Small intestine (tissue), 7 donors: ENCODE results near the gene SAMD4B. TPM values are rescaled to one million over a fixed set of nuclear protein-coding genes. Genes with fewer than 3 reads are reported as not detected.
A peak's percentile ranks its signal among the peaks of the same experiment; 100 is the strongest.

Source experiments
- DNase-seq, 2 donors: peaks; one replicate each; pipeline versions ENCODE4 v3.0.0 to v3.0.0-alpha.2; 2013
- FAIRE-seq: peaks from 2 replicates; lab custom pipeline; 2012; peaks lifted over from hg19 to GRCh38; lab: Jason Lieb, UNC
- H3K27ac ChIP-seq, 3 donors: one replicate each; pipeline ENCODE4 v1.5.1; 2013; ENCODE audit warnings: low read length in 2 of 3, mild to moderate bottlenecking in 2 of 3, control low read depth in 1 of 3, inconsistent platforms in 1 of 3, low read depth in 1 of 3, moderate library complexity in 1 of 3
- H3K27me3 ChIP-seq, 3 donors: one replicate each; pipeline ENCODE4 v1.6.1; 2013; ENCODE audit warnings: low read length in 3 of 3, inconsistent platforms in 1 of 3; ENCODE audit not compliant: control insufficient read depth in 3 of 3, insufficient read depth in 3 of 3
- H3K36me3 ChIP-seq, 3 donors: one replicate each; pipeline ENCODE4 v1.6.1; 2013; ENCODE audit warnings: low read length in 3 of 3, inconsistent platforms in 1 of 3, low read depth in 1 of 3, mild to moderate bottlenecking in 1 of 3, moderate library complexity in 1 of 3; ENCODE audit not compliant: control insufficient read depth in 3 of 3, insufficient read depth in 2 of 3
- H3K4me1 ChIP-seq, 3 donors: one replicate each; pipeline ENCODE4 v1.6.1; 2013; ENCODE audit warnings: low read length in 2 of 3, inconsistent platforms in 1 of 3, low read depth in 1 of 3, mild to moderate bottlenecking in 1 of 3, moderate library complexity in 1 of 3; ENCODE audit not compliant: control insufficient read depth in 3 of 3, insufficient read depth in 2 of 3
- H3K4me3 ChIP-seq, 3 donors: one replicate each; pipeline ENCODE4 v1.5.1; 2013; ENCODE audit warnings: low read length in 3 of 3, control low read depth in 1 of 3, inconsistent platforms in 1 of 3, low read depth in 1 of 3, mild to moderate bottlenecking in 1 of 3, moderate library complexity in 1 of 3
- H3K9me3 ChIP-seq, 2 donors: one replicate each; pipeline ENCODE4 v1.6.1; 2013; ENCODE audit warnings: low read depth in 1 of 2, low read length in 1 of 2; ENCODE audit not compliant: control insufficient read depth in 2 of 2, insufficient read depth in 1 of 2
- WGBS, 3 donors: extraction: QIAGEN DNeasy Blood & Tissue Kit; methylation state at CpG; one replicate each; pipeline ENCODE4 v1.1.7; 2013; 5-methylcytosine and 5-hydroxymethylcytosine counted together
- polyA plus RNA-seq, 4 donors: library from polyadenylated mRNA; stranded (reverse) in 3 of 4; unstranded in 1 of 4; fragments of 200-250 nt in 3 of 4; fragments of 120-200 nt in 1 of 4; gene quantifications; one replicate each; pipeline versions ENCODE4 v1.2.1 to v1.2.3, GENCODE V29; 2013
- donor health status: healthy with polysubstance abuse.
- donor health status: control.
- donor health status: control.
- donor health status: Bipolar disorder and iron deficiency.
- donor health status: healthy.

SAMD4B gene
- polyA plus RNA-seq, 4 donors: 37.8 to 94.4 (median 56.8) TPM

- WGBS, 3 donors: 89 to 92% (median 90%) methylated on average over 13 to 15 of the region's 15 CpGs
- no peaks in the 10 kb centered on the region for H3K4me1 ChIP-seq
- no peak overlapping the region for H3K4me3 ChIP-seq
- H3K27ac ChIP-seq: no peak overlapping the region
- no peaks in the 10 kb centered on the region for H3K27me3 ChIP-seq
- H3K9me3 ChIP-seq: no peaks in the 10 kb centered on the region
- DNase-seq (no peak), FAIRE-seq (no peak)
- peaks cover 0 to 67% (median 0%) of the 10 kb centered on the region in 3 donors for H3K36me3 ChIP-seq
Observed at GRCh38 chr19:39420769-39421168, 78.5 kb downstream of the SAMD4B start.

- no peak for FAIRE-seq
- no peak for DNase-seq
- no peaks in the 10 kb centered on the region for H3K4me1 ChIP-seq
- H3K27ac ChIP-seq: no peak overlapping the region
- H3K4me3 ChIP-seq: no peak overlapping the region
- peaks cover 0 to 55% (median 0%) of the 10 kb centered on the region in 3 donors for H3K36me3 ChIP-seq
- WGBS, 3 donors: 90 to 95% (median 90%) methylated on average over 5 of the region's 5 CpGs
- H3K27me3 ChIP-seq: no peaks in the 10 kb centered on the region
- no peaks in the 10 kb centered on the region for H3K9me3 ChIP-seq
Observed at GRCh38 chr19:39422020-39422419, 79.8 kb downstream of the SAMD4B start.

DNA sequence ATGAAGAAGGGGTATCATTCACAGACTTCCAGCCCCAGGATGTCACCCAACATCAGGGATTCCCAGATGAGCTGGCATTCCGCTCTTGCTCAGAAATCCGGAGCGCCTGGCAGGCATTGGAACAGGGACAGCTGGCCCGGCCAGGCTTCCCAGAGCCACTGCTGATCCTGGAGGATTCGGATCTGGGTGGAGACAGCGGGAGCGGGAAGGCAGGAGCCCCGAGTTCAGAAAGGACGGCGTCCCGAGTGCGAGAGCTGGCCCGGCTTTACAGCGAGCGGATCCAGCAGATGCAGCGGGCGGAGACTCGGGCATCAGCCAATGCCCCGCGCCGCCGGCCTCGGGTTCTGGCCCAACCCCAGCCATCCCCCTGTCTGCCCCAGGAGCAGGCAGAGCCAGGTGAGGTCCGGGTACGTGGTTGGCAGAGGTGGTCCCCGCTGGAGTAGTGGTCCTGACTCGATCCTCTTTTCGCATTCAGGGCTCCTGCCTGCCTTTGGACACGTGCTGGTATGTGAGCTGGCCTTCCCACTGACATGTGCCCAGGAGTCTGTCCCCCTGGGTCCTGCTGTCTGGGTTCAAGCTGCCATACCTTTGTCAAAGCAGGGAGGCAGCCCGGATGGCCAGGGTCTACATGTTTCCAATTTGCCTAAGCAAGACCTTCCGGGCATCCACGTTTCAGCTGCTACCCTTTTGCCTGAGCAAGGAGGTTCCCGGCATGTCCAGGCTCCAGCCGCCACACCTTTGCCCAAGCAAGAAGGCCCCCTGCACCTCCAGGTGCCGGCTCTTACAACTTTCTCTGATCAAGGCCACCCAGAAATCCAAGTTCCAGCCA is 81.3 kb downstream of the SAMD4B start:
- Histone ChIP-seq H3K9me3 (no peaks in the 10 kb centered on the region), H3K4me3 (no peak overlapping the region), H3K4me1 (peaks cover 0 to 6% (median 0%) of the 10 kb centered on the region in 3 donors), H3K27ac (no peak overlapping the region), H3K27me3 (no peaks in the 10 kb centered on the region), H3K36me3 (peaks cover 0 to 46% (median 0%) of the 10 kb centered on the region in 3 donors)
- DNase-seq (no peak), FAIRE-seq (no peak)
- WGBS, 3 donors: 86 to 89% (median 89%) methylated on average over 32 to 35 of the region's 35 CpGs

DNA sequence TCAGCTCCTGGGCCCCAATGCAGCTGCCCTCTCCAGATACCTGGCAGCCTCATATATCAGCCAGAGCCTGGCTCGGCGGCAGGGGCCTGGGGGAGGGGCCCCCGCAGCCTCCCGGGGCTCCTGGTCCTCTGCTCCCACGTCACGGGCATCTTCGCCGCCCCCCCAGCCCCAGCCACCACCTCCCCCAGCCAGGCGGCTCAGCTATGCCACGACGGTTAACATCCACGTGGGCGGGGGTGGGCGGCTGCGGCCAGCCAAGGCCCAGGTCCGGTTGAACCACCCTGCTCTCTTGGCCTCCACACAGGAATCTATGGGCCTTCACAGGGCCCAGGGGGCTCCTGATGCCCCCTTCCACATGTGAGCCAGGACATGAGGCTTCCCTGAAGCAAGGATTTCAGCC is 82.7 kb downstream of the SAMD4B start:
- FAIRE-seq (no peak), DNase-seq (no peak)
- H3K36me3 ChIP-seq: peaks cover 0 to 40% (median 0%) of the 10 kb centered on the region in 3 donors
- no peaks in the 10 kb centered on the region for H3K27me3 ChIP-seq
- H3K27ac ChIP-seq: no peak overlapping the region
- no peaks in the 10 kb centered on the region for H3K9me3 ChIP-seq
- H3K4me3 ChIP-seq: no peak overlapping the region
- H3K4me1 ChIP-seq: peaks cover 0 to 10% (median 0%) of the 10 kb centered on the region in 3 donors
- WGBS, 3 donors: 82 to 85% (median 83%) methylated on average over 14 to 16 of the region's 16 CpGs

GRCh38 chr19:39425744-39426143 is 83.5 kb downstream of the SAMD4B start:
- WGBS, 3 donors: 87 to 91% (median 89%) methylated on average over 7 of the region's 7 CpGs

GRCh38 chr19:39426170-39426569 is 83.9 kb downstream of the SAMD4B start:
- no peak for FAIRE-seq
- DNase-seq: no peak
- H3K27ac ChIP-seq: no peak overlapping the region
- H3K36me3 ChIP-seq: peaks cover 0 to 38% (median 0%) of the 10 kb centered on the region in 3 donors
- H3K4me1 ChIP-seq: peaks cover 0 to 10% (median 4%) of the 10 kb centered on the region in 3 donors
- no peaks in the 10 kb centered on the region for H3K27me3 ChIP-seq
- WGBS, 3 donors: 58 to 65% (median 65%) methylated on average over 5 of the region's 5 CpGs
- no peaks in the 10 kb centered on the region for H3K9me3 ChIP-seq
- no peak overlapping the region for H3K4me3 ChIP-seq

More at GRCh38 chr19:39425744-39426143, 83.5 kb downstream of the SAMD4B start:
- peaks cover 0 to 35% (median 0%) of the 10 kb centered on the region in 3 donors for H3K36me3 ChIP-seq
- no peaks in the 10 kb centered on the region for H3K9me3 ChIP-seq
- H3K4me1 ChIP-seq: peaks cover 0 to 10% (median 0%) of the 10 kb centered on the region in 3 donors
- DNase-seq (no peak), FAIRE-seq (no peak)
- H3K4me3 ChIP-seq: no peak overlapping the region
- H3K27ac ChIP-seq: no peak overlapping the region
- H3K27me3 ChIP-seq: no peaks in the 10 kb centered on the region

GRCh38 chr19:39427707-39428106 is 85.5 kb downstream of the SAMD4B start:
- Histone ChIP-seq H3K27ac (peak overlapping the region in 1 of 3 donors; percentile 84), H3K4me3 (no peak overlapping the region), H3K9me3 (no peaks in the 10 kb centered on the region), H3K36me3 (peaks cover 0 to 42% (median 2%) of the 10 kb centered on the region in 3 donors), H3K4me1 (peaks cover 0 to 10% (median 5%) of the 10 kb centered on the region in 3 donors), H3K27me3 (no peaks in the 10 kb centered on the region)
- FAIRE-seq (no peak), DNase-seq (no peak)
- 88 to 90% (median 89%) methylated on average over 11 of the region's 11 CpGs for WGBS, 3 donors

- DNase-seq: peak; percentile 18 to 73
- Histone ChIP-seq H3K27ac (peak overlapping the region in 2 of 3 donors; percentile 58 to 84), H3K36me3 (peaks cover 4 to 42% (median 6%) of the 10 kb centered on the region in 3 donors), H3K4me1 (peaks cover 0 to 10% (median 5%) of the 10 kb centered on the region in 3 donors), H3K27me3 (no peaks in the 10 kb centered on the region), H3K9me3 (no peaks in the 10 kb centered on the region), H3K4me3 (no peak overlapping the region)
- no peak for FAIRE-seq
- 28 to 36% (median 30%) methylated on average over 21 to 23 of the region's 23 CpGs for WGBS, 3 donors
Observed at GRCh38 chr19:39428283-39429112, 86.3 kb downstream of the SAMD4B start.
